ENCODE data around the gene MAGI1.

GRCh38 chr3:65523878-65524277, 514.8 kb downstream of the MAGI1 start:
- no peak for TF ChIP-seq POLR2A (IDR thresholded peaks at IDR 0.05; ENCODE audit: low read depth, low read length)
- no peak for TF ChIP-seq POLR2AphosphoS5 (IDR thresholded peaks at IDR 0.05; ENCODE audit: low read depth, low read length)

Measured in GM12892 (cell line).